HG03103 (cell line): ENCODE measurements around the gene TPK1.
A peak's percentile ranks its signal among the peaks of the same experiment; 100 is the strongest.

Source experiments
- ATAC-seq: cut with Tn5 transposase; IDR thresholded peaks from one replicate; pipeline ENCODE4 v1.9.1; 2021; ENCODE audit warnings: low read depth; ENCODE audit not compliant: unreplicated experiment

Gene TPK1

DNA sequence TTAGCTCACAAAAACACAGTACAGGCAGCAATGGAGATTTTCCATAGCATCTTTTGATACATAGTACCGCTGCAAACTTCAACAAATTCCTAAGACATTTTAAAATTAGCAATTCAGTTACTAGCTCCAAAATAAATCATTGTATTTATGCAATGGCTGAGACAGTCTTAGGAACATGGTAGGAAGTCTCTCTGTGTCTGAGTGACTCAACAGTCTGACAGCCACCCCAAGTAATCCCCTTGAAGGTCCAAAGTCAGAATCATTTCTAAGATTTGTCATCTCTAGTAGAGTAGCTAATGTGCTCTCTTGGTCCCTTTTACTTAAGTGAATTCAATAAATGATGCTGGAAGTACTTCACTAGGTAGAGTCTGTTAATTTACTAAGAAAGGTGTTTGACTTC lies 338.6 kb downstream of the TPK1 start:
- ATAC-seq = no peak

GRCh38 chr7:144494355-144494754 lies 341.5 kb downstream of the TPK1 start:
- no peak for ATAC-seq

DNA sequence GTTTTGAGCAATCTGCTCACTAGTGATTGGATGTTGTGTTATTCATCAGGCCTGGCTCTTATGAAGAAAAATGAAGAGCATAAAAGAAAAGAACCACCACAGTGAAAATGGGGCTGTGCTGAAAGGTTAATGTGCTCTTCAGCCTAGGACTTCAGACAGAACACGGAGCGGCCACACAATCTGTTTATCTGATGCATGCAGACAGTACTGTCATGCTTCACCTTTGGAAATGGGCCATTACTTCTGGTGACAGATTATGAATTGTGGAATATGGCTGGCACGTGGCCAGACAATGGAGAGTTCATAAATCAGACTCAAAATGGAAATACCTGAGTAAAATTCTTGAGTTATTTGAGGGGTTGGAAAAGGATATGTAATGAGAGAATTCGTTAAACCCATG lies 346.3 kb downstream of the TPK1 start:
- no peak for ATAC-seq

DNA sequence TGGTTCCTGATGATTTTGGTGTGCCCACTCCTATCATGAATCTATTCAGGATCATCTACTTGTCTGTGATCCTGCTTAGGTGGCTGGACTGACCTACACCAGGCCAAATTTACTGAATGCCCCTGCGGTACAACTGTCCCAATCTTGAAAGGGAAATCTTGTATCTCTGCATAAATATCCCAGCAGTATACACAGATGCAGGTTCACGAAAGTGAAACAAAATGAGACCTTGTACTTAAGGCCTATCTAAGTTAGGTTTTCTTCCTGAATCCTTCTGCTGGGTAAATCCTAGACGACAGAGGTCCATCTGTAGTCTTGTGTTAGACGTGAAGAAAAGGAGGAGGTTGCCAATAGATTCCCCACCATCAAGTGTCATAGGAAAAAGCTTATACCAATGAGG lies 346.9 kb downstream of the TPK1 start:
- no peak for ATAC-seq

DNA sequence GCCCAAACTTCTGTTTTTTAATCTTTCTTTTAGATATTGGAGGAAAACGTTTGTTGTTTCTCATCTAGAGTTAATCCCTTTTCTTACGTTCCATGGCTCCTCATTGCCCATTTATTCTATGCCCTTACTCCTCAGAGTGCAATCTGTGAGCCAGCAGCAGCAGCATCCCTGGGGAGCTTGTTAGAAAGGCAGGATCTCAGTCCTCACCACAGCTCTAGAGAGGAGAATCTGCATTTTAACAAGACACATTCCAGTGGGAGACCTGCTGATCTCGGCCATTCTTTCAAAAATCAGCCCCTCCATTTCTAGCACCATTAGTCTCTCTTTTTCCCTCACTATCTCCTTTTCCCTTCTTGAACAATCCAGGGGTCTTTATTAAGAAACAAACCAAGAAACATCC lies 348.0 kb downstream of the TPK1 start:
- ATAC-seq = no peak

DNA sequence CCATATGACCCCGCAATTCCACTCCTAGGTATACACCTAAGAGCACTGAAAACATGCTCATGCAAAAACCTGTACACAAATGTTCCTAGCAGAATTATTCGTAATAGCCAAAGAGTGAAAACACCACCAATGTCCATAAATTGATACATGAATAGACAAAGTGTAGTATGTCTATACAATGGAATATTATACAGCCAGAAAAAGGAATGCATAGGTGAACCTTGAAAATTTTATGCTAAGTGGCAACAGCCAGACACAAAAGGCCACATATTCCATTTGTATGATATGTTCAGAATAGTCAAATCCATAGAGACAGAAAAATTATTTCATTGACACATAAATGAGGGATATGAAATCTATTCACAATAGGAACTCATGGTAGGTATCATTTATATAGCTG lies 351.4 kb downstream of the TPK1 start:
- ATAC-seq = no peak

DNA sequence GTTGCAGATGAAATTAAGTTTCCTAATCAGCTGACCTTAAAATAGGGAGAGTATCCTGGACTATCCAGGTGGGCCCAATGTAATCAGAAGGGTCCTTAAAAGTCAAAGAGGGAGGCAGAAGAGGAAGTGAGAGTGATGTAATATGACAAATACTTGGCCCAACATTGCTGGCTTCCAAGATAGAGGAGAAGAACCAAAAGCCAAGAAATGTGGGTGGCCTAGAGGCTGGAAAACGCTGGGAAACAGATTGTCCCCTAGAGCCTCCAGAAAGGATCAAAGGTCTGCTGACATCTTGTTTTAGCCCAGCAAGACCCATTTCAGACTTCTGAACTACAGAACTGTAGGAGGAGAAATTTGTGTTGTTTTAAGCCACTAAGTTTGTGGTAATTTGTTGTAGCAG lies 352.7 kb downstream of the TPK1 start:
- ATAC-seq = no peak

GRCh38 chr7:144481833-144482232 lies 354.0 kb downstream of the TPK1 start:
- no peak for ATAC-seq

DNA sequence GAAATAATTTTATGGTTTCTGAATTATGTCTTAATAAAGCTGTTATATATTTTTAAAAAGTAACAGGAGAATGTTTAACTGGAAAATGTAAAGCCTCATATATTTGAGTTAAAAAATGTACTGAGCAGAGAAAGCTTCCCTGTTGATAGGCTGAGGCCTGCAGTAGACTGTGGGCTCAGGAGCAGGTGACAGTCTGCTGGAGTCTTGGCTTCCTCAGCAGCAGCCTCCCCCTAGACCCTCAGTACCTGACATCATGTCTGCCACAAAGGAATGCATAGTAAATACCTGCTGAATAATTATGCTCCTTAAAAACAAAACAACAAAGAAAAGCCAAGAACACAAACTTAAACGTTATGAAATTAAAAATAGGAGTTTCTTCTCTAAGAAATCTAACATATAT lies 358.5 kb downstream of the TPK1 start:
- no peak for ATAC-seq

- ATAC-seq = no peak
These were observed 360.8 kb downstream of the TPK1 start for GRCh38 chr7:144474800-144475615.

GRCh38 chr7:144474363-144474762 lies 361.5 kb downstream of the TPK1 start:
- ATAC-seq = no peak

DNA sequence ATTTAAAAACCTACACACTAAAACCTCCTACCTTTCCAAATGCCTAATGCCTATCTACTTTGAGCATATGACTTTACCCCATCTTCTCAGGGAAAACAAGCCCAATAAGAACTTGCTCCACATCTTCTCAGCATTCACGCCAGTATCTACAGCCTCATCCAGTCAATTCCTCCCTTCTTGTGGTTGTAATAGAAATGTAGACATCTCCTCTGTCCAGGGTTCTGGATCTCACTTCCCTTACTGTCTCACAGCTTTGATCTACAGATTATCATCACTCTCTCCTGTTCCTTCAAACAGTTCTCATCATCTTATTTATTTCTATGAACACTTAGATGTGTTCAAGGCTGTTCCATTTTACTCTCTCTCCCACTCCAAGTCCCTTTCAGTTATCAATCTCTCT lies 361.9 kb downstream of the TPK1 start:
- ATAC-seq = no peak

GRCh38 chr7:144470078-144470477 lies 365.8 kb downstream of the TPK1 start:
- ATAC-seq = no peak

GRCh38 chr7:144468990-144469732 lies 366.7 kb downstream of the TPK1 start:
- ATAC-seq = no peak

- ATAC-seq = no peak
These were observed 376.2 kb downstream of the TPK1 start for GRCh38 chr7:144459635-144460034.

DNA sequence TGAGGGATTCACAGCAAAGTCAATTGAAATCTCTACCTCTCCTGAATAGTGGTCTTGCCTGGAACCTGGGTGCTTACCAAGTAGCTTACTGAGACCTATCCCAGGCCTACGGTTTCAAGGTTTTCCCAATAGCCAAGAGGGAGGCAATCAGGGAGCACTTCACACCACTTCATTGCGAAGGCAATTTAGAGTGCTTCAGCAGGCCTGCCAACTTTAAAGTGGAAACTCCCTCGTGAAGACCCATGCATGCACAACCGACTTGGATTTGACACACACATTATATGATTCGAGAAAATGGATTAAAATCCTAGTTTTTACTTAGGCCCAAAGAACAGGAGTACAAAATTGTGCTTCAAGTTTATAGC lies 380.8 kb downstream of the TPK1 start:
- no peak for ATAC-seq

DNA sequence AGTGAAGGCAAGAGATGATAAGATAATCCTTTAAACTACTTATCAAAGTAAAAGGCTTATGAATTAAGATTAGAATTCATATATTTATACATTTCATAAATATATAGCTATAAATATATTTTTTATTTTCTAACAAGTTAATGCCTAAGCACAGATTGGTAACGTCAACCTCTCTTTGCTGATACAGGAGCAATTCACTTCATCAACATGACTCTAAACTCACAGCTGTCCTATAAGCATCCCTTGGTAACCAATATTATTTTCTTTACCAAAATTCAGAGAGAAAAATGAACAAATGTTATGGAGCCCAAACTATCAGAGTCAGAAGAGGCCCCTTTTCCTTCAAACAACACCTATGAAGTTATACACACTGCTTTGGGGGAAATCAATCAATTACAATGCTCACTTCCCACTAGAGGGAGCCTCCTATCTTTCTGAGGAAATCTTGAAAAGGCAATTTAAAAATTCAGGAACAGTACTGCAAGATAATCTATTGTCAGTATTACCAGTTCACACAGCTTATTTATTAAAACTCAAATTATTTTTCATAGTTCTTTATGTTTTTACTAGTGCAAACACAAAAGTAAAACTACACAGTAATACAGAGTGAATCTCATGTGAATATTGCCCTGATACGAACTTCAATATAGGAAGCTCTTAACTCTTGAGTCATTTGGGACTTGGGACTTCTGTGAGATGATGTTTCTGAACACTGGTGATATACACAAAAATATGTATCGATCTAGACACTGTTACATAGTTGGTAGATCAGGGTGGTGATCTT lies 381.4 kb downstream of the TPK1 start:
- ATAC-seq = no peak

GRCh38 chr7:144452064-144452463 lies 383.8 kb downstream of the TPK1 start:
- peak; percentile 60 for ATAC-seq

DNA sequence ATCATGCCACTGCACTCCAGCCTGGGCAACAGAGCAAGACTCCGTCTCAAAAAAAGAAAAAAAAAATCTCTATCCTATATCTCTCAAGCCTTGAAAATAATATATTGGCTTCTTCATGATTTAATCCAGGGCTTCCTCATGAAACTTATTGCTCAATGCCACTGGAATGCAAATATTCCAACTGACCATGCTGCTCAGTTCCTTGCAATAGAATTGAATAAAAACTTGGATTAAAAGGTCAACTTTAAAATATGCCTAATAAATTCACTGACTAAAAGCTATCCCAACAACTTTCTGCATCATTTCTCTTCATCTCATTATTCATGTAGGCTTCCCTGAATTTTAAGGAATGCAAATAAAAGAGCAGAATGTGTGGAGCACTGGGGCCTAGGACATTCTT lies 390.3 kb downstream of the TPK1 start:
- ATAC-seq = no peak

GRCh38 chr7:144439717-144440205 lies 396.1 kb downstream of the TPK1 start:
- no peak for ATAC-seq

GRCh38 chr7:144438759-144439158 lies 397.1 kb downstream of the TPK1 start:
- no peak for ATAC-seq
